ENCODE results near the gene CNKSR1.

The CNKSR1 gene

GRCh38 chr1:26160527-26161414, 16.5 kb upstream of the CNKSR1 start:
- no peak for DNase-seq (ENCODE audit: low read depth)

GRCh38 chr1:26161415-26162219, 15.7 kb upstream of the CNKSR1 start:
- DNase-seq (ENCODE audit: low read depth), result no peak

GRCh38 chr1:26162220-26162709, 15.0 kb upstream of the CNKSR1 start:
- DNase-seq (ENCODE audit: low read depth), result no peak

- no peak for DNase-seq (ENCODE audit: low read depth)
These were observed 13.6 kb upstream of the CNKSR1 start for GRCh38 chr1:26163684-26164035.

- peak; percentile 22 for DNase-seq (ENCODE audit: low read depth)
These were observed 13.0 kb upstream of the CNKSR1 start for GRCh38 chr1:26164036-26164860.

- DNase-seq (ENCODE audit: low read depth), result no peak
These were observed 12.1 kb upstream of the CNKSR1 start for GRCh38 chr1:26164861-26165842.

- no peak for DNase-seq (ENCODE audit: low read depth)
These were observed 10.5 kb upstream of the CNKSR1 start for GRCh38 chr1:26166719-26167281.

GRCh38 chr1:26168410-26169197, 8.7 kb upstream of the CNKSR1 start, which contains the start of gene C1orf232:
Gene C1orf232 (minus strand): TSS chr1:26168963. CDS start chr1:26168499, 464 bp downstream.
- no peak for DNase-seq (ENCODE audit: low read depth)

GRCh38 chr1:26169198-26169554, 8.1 kb upstream of the CNKSR1 start:
- DNase-seq (ENCODE audit: low read depth), result no peak

- DNase-seq (ENCODE audit: low read depth), result peak; percentile 63
These were observed 7.4 kb upstream of the CNKSR1 start, which contains the start of gene ZNF593 for GRCh38 chr1:26169669-26170471. Gene ZNF593 (plus strand): TSS chr1:26169908. CDS start chr1:26169984, 76 bp downstream.

GRCh38 chr1:26170472-26170821, 6.8 kb upstream of the CNKSR1 start:
- DNase-seq (ENCODE audit: low read depth), result no peak

- DNase-seq (ENCODE audit: low read depth), result no peak
These were observed 5.9 kb upstream of the CNKSR1 start, which contains the start of gene ZNF593OS for GRCh38 chr1:26171084-26172072. Gene ZNF593OS (minus strand): TSS chr1:26171832. CDS start chr1:26171661, 171 bp downstream.

- no peak for DNase-seq (ENCODE audit: low read depth)
These were observed 1.9 kb upstream of the CNKSR1 start for GRCh38 chr1:26175346-26175745.

GRCh38 chr1:26180010-26180506, 2.8 kb downstream of the CNKSR1 start:
- no peak for DNase-seq (ENCODE audit: low read depth)

- no peak for DNase-seq (ENCODE audit: low read depth)
These were observed 4.5 kb downstream of the CNKSR1 start for GRCh38 chr1:26181586-26182382.

GRCh38 chr1:26182383-26182696, 5.0 kb downstream of the CNKSR1 start:
- no peak for DNase-seq (ENCODE audit: low read depth)

Data from T follicular helper cell (primary cell).